Dedifferentiated amniotic fluid mesenchymal stem cell (primary cell): ENCODE data around the gene RTN1.
"Not testable (repeated sequence)": the region's sequence is repeated elsewhere in the genome, so short reads cannot be mapped to it uniquely, and the experiment has no call there.

Experiments used
- DNase-seq: peaks from one replicate; pipeline ENCODE4 v3.0.0-alpha.2; 2016; ENCODE audit errors: extremely low spot score

Gene RTN1

DNA sequence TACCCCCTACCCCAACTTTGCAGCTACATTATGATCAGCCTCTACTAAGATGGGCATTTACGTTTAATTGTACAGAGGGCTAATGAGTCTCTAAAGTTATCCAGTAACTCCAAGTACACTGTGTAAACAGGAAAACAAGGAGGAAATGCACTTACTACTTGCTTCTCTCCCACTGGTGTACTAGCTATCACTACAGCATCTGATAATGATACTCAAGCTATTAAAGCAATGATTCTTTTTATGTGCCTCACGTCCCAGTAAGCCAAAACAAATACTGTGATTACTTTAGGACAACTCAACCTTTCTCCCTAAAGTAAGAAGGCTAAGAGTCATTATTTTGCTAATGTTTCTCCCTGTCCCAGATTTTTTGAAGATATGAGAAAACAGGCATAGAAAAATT lies 165.3 kb downstream of the RTN1 start:
- no peak for DNase-seq

DNA sequence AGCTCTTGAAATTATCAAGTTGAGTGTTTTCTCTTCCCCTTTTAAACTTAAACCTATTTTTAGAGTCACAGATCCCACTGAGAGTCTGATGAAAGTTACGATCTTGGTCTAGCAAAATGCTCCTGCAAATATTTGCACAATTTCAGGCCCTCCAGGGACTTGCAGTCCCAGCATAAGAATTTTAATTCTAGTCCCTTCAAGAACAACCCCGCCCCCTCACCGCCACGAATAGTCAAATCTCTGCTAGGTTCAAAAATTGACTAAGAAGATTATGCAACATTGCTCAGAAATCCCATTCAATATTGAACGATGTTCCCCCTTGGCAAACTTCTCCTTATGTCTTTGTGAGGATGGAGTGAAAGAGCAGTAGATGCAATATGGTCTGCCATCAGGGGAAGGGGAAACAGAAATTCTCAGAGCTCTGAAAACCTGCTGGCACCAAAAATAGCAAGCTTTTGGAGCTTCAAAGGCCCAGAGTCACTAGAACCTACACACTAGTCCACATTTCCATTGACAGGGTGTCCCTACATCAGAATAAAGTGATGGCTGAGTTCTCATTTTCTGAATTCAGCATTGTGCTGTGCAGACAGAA lies 166.4 kb downstream of the RTN1 start:
- DNase-seq: no peak

- no peak for DNase-seq
These were observed 171.1 kb downstream of the RTN1 start for GRCh38 chr14:59699442-59699841.

DNA sequence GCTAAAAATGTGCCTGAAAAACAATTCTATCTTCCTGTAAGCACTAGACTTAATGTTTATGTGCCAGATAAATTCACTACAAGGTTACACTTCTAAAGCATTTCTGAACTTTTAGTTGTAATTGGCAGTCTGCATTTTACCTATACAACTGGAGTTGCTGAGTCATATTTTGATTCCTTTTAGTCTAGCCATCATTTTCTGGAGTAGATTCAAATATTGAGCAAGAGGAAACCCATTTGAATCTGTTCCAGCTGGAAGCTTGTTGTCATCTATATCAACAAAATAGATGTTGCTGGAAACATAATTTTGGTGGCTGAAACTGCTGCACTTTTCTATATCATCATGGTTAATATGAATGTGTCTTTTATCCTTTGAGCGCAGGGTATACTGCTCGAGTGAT lies 171.8 kb downstream of the RTN1 start:
- no peak for DNase-seq

DNA sequence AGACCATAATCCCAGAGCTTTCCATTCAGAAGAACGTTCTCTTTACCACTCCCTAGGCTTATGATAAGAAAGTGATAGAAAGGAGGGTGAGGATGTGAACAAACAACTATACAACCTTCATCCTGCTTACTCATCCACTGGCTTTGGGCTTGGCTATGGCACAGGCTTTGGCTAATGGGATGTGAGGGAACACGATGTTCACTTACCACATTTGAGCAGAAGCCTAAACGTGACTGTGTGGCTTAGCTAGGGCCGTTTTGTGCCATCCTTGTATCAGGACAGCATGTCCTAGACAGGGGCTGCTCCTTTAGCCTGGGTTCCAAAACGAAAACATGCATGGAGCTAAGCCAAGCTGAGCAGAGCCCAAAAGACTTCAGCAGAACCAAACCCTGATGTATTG lies 175.4 kb downstream of the RTN1 start:
- DNase-seq: no peak

DNA sequence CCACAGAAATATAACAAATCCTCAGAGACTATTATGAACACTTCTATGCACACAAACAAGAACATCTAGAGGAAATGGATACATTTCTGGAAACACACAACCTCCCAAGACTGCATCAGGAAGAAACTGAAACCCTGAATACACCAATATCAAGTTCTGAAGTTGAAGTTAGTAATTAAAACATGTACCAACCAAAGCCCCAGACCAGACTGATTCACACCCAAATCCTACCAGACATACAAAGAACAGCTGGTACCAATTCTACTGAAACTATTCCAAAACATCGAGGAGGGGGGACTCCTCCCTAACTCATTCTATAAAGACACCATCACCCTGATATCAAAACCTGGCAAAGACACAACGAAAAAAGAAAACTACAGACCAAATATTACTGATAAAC lies 179.3 kb downstream of the RTN1 start:
- DNase-seq: no peak

GRCh38 chr14:59690426-59690825 lies 180.2 kb downstream of the RTN1 start:
- no peak for DNase-seq

GRCh38 chr14:59688224-59689170 lies 182.1 kb downstream of the RTN1 start:
- DNase-seq: peak; percentile 66

- DNase-seq: no peak
These were observed 182.9 kb downstream of the RTN1 start for GRCh38 chr14:59687663-59688062.

- no peak for DNase-seq
These were observed 190.7 kb downstream of the RTN1 start for GRCh38 chr14:59679872-59680271.

- no peak for DNase-seq
These were observed 192.2 kb downstream of the RTN1 start for GRCh38 chr14:59678352-59678751.

DNA sequence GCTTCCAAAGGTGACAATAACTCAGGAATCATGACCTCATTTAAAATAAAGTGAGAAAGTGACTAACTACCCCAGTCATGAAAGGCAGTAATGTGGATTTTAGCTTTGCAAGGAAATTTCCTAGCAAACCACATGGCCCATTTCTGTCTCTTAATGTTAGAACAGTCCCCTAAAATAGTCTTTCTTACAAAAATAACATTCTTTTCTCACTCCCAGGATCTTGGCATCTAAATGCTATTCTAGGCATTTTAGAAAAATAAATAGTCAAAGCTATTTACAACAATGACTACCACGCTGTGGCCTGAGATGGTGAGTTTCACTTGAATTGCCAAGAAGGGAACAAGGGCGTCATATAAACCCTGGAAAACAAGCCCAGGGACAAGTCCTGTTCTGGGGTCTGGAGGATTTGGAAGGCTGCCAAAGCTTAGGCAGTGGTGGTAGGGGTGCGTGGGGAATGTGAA lies 192.8 kb downstream of the RTN1 start:
- DNase-seq: peak; percentile 54

DNA sequence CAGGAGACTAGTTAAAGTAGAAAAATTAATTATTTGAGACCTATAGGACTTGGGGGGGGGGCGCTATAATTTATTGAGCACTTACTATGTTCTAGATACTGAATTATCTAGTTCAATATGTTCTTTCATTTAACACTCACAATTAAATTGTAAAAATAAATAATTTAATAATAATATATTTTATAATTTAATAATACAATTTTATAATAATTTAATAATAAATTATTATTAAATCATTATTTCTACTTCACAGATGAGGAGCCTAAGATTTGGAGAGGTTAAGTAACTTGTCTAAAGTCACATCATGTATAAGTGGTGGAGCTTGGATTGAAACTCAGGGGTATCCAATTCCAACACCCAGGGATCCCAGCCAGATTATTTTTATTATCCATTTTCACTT lies 195.2 kb downstream of the RTN1 start:
- no peak for DNase-seq

DNA sequence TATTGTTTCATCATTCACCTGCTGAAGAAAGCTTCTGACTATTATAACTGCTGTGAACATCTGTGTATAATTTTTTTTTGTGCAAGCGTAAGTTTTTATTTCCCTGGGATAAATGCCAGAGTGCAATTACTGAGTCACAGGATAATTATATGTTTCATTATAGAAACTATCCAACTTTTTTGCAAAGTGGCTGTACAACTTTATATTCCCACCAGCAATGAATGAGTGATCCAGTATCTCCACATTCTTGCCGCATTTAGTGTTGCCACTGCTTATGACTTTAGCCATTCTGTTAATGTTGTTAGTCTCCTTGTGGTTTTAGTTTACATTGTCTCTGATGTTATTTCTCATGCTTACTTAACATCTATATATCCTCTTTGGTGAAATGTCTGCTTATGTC lies 205.8 kb downstream of the RTN1 start:
- no peak for DNase-seq

- no peak for DNase-seq
These were observed 212.8 kb downstream of the RTN1 start for GRCh38 chr14:59657769-59658168.

GRCh38 chr14:59656473-59656872 lies 214.1 kb downstream of the RTN1 start:
- no peak for DNase-seq

DNA sequence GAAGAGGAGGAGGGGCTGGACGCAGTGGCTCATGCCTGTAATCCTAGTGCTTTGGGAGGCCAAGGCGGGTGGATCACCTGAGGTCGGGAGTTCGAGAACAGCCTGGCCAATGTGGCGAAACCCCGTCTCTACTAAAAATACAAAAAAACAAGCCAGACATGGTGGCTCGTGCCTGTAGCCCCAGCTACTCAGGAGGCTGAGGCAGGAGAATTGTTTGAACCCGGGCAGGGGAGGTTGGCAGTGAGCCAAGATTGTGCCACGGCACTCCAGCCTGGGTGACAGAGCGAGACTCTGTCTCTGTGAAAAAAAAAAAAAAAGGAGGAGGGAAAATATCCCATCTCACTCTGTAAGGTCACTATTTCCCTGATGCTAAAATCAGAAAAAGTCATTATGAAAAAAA lies 216.4 kb downstream of the RTN1 start:
- not testable (repeated sequence) for DNase-seq

DNA sequence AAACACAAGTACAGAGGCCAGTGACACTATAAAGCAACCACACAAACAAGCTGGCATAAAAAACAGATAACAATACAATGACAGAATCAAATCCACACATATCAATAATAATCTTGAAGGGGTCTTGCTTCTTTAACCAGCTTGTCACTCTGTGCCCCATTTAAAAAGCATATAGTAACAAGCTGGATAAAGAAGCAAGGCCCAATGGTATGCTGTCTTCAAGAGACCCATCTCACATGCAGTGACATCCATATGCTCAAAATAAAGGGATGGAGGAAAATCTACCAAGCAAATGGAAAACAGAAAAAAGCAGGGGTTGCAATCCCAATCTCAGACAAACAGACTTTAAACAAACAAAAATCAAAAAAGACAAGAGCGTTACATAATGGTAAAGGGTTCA lies 223.7 kb downstream of the RTN1 start:
- DNase-seq: not testable (repeated sequence)

DNA sequence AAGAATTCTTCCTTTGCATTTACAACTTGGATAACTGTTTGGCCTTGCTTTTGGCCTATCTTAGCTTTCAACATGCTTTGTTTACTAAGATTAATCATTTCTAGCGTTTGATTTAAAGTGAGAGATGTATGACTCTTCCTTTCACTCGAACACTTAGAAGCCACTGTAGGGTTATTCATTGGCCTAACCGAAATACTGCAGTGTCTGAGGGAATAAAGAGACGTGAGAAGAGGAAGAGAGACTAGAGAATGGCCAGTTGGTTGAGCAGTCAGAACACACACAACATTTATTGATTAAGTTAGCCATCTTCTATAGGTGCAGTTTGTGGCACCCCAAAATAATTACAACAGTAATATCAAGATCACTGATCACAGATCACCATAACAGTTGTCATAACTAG lies 231.7 kb downstream of the RTN1 start:
- DNase-seq: no peak

- DNase-seq: no peak
These were observed 236.0 kb downstream of the RTN1 start for GRCh38 chr14:59634617-59635016.

DNA sequence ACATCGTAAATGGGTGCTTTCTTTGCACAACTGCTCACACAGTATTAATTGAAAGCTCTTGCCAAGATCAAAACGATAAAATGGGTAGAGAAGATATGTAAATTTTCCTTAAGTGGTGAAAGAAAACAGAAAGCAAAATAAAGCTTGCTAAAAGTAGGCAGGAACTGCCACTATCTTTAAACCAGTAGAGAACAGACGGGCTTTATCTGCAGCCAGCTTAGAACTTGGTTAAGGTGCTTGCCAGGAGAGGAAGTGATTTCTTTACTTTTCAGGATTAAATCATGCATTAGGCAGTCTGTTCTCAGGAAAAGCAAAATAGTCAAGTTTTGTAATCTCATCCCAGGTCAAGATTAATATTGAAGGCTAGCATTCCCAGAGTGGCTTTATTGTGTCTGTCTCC lies 237.1 kb downstream of the RTN1 start:
- no peak for DNase-seq

- no peak for DNase-seq
These were observed 238.2 kb downstream of the RTN1 start for GRCh38 chr14:59632381-59632780.

- no peak for DNase-seq
These were observed 239.3 kb downstream of the RTN1 start for GRCh38 chr14:59631237-59631636.
